COLO668 (cell line): ENCODE data around the gene SNED1.
"Not testable (repeated sequence)": the region's sequence is repeated elsewhere in the genome, so short reads cannot be mapped to it uniquely, and the experiment has no call there.

Experiments used
- DNase-seq: peaks from one replicate; lab custom pipeline; 2025; ENCODE audit not compliant: unreplicated experiment; lab: John Stamatoyannopoulos, UW

Gene SNED1

GRCh38 chr2:241104611-241105010 is 106.2 kb downstream of the SNED1 start:
- DNase-seq = not testable (repeated sequence)

- no peak for DNase-seq
Measured at GRCh38 chr2:241105641-241106040, 107.2 kb downstream of the SNED1 start.

- no peak for DNase-seq
Measured at GRCh38 chr2:241107031-241107783, 108.8 kb downstream of the SNED1 start.

GRCh38 chr2:241108271-241109209 is 110.1 kb downstream of the SNED1 start:
- no peak for DNase-seq

- DNase-seq = no peak
Measured at GRCh38 chr2:241109210-241110088, 111.0 kb downstream of the SNED1 start.

- no peak for DNase-seq
Measured at GRCh38 chr2:241110089-241110606, 111.7 kb downstream of the SNED1 start.

GRCh38 chr2:241110607-241111439 is 112.4 kb downstream of the SNED1 start:
- DNase-seq = no peak

- no peak for DNase-seq
Measured at GRCh38 chr2:241111440-241111805, 113.0 kb downstream of the SNED1 start.

- DNase-seq = no peak
Measured at GRCh38 chr2:241112046-241112445, 113.6 kb downstream of the SNED1 start.

GRCh38 chr2:241112592-241112991 is 114.2 kb downstream of the SNED1 start:
- DNase-seq = no peak

GRCh38 chr2:241114836-241115235 is 116.4 kb downstream of the SNED1 start:
- DNase-seq = no peak

GRCh38 chr2:241115361-241115760 is 116.9 kb downstream of the SNED1 start:
- no peak for DNase-seq

- no peak for DNase-seq
Measured at GRCh38 chr2:241116606-241117560, 118.5 kb downstream of the SNED1 start.

GRCh38 chr2:241118737-241119505 is 120.5 kb downstream of the SNED1 start:
- no peak for DNase-seq

GRCh38 chr2:241120440-241120839 is 122.0 kb downstream of the SNED1 start:
- no peak for DNase-seq

- DNase-seq = no peak
Measured at GRCh38 chr2:241121008-241121407, 122.6 kb downstream of the SNED1 start.

- DNase-seq = no peak
Measured at GRCh38 chr2:241122376-241123002, 124.1 kb downstream of the SNED1 start.
